OCI-LY1 (cell line): Measurements from ENCODE around the gene TARM1.

Experiments
- EZH2 ChIP-seq: fragments of 200-600 bp; sonication (generic), shearing (Covaris generic); IDR thresholded peaks from 2 replicates; pipeline ENCODE4 v1.8.0; 2017; ENCODE audit warnings: borderline replicate concordance, mixed run types, mild to moderate bottlenecking, antibody characterized with exemption, low read length, moderate library complexity, mixed read lengths
- TF ChIP-seq, protein P1 (sequence below): fragments of 200-600 bp; sonication (generic), shearing (Covaris generic); IDR thresholded peaks from 2 replicates; pipeline ENCODE4 v1.5.1; 2017; ENCODE audit warnings: mild to moderate bottlenecking, antibody characterized with exemption, low read length, moderate library complexity, mixed read lengths

DNA sequence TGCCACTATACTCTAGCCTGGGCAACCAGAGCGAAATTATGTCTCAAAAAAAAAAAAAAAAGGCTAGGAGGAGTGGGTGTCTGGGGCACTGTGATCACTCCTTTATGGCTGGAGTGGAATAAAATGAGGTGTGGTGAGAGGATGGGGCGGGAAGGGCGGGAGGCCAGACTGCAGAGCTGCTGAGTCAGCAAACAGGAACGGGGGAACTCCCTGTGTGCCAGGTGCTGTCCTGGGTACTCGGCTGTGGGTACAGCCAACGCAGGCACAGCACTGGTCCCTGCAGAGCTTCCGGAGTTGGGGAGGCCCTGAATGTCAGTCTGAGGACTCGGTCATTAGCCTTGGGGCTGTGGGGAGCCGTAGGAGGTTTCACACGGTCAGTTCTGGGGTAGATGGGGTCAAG, 40.1 kb upstream of the TARM1 start:
- TF ChIP-seq, protein P1, sequence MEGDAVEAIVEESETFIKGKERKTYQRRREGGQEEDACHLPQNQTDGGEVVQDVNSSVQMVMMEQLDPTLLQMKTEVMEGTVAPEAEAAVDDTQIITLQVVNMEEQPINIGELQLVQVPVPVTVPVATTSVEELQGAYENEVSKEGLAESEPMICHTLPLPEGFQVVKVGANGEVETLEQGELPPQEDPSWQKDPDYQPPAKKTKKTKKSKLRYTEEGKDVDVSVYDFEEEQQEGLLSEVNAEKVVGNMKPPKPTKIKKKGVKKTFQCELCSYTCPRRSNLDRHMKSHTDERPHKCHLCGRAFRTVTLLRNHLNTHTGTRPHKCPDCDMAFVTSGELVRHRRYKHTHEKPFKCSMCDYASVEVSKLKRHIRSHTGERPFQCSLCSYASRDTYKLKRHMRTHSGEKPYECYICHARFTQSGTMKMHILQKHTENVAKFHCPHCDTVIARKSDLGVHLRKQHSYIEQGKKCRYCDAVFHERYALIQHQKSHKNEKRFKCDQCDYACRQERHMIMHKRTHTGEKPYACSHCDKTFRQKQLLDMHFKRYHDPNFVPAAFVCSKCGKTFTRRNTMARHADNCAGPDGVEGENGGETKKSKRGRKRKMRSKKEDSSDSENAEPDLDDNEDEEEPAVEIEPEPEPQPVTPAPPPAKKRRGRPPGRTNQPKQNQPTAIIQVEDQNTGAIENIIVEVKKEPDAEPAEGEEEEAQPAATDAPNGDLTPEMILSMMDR: no peak
- no peak for TF ChIP-seq EZH2
